Measurements from ENCODE around the gene PRKAR2B.

GRCh38 chr7:107104801-107105200 is 60.3 kb downstream of the PRKAR2B start:
- TF ChIP-seq, protein P1, sequence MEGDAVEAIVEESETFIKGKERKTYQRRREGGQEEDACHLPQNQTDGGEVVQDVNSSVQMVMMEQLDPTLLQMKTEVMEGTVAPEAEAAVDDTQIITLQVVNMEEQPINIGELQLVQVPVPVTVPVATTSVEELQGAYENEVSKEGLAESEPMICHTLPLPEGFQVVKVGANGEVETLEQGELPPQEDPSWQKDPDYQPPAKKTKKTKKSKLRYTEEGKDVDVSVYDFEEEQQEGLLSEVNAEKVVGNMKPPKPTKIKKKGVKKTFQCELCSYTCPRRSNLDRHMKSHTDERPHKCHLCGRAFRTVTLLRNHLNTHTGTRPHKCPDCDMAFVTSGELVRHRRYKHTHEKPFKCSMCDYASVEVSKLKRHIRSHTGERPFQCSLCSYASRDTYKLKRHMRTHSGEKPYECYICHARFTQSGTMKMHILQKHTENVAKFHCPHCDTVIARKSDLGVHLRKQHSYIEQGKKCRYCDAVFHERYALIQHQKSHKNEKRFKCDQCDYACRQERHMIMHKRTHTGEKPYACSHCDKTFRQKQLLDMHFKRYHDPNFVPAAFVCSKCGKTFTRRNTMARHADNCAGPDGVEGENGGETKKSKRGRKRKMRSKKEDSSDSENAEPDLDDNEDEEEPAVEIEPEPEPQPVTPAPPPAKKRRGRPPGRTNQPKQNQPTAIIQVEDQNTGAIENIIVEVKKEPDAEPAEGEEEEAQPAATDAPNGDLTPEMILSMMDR (IDR thresholded peaks at IDR 0.05): no peak
- TF ChIP-seq EP300 (IDR thresholded peaks at IDR 0.05): no peak
